CD4-positive, alpha-beta T cell treated with Interleukin-4 for 1 hour (primary cell): ENCODE data around the gene RAP1GAP2.
"Not testable (repeated sequence)": the region's sequence is repeated elsewhere in the genome, so short reads cannot be mapped to it uniquely, and the experiment has no call there.

Source experiments
- DNase-seq, 2 donors: peaks; one replicate each; pipeline ENCODE4 v3.0.0-alpha.2; 2020 to 2022

RAP1GAP2 gene

GRCh38 chr17:2815781-2816185 is 19.5 kb downstream of the RAP1GAP2 start:
- no peak for DNase-seq

- DNase-seq: no peak
Measured at GRCh38 chr17:2816688-2817087, 20.4 kb downstream of the RAP1GAP2 start.

- DNase-seq: not testable (repeated sequence)
Measured at GRCh38 chr17:2819294-2819693, 23.1 kb downstream of the RAP1GAP2 start.

- DNase-seq: no peak
Measured at GRCh38 chr17:2819921-2820501, 23.8 kb downstream of the RAP1GAP2 start.

- no peak for DNase-seq
Measured at GRCh38 chr17:2821868-2822267, 25.6 kb downstream of the RAP1GAP2 start.

GRCh38 chr17:2822358-2822757 is 26.1 kb downstream of the RAP1GAP2 start:
- DNase-seq: no peak

- no peak for DNase-seq
Measured at GRCh38 chr17:2825253-2825970, 29.2 kb downstream of the RAP1GAP2 start.

- peak; percentile 73 to 75 for DNase-seq
Measured at GRCh38 chr17:2828397-2829038, 32.3 kb downstream of the RAP1GAP2 start.

GRCh38 chr17:2830678-2831077 is 34.4 kb downstream of the RAP1GAP2 start:
- DNase-seq: no peak

GRCh38 chr17:2835780-2836179 is 39.5 kb downstream of the RAP1GAP2 start:
- DNase-seq: no peak

- DNase-seq: peak; percentile 67 to 73
Measured at GRCh38 chr17:2837147-2837561, 40.9 kb downstream of the RAP1GAP2 start.

GRCh38 chr17:2841606-2842005 is 45.4 kb downstream of the RAP1GAP2 start:
- no peak for DNase-seq

GRCh38 chr17:2842464-2842863 is 46.2 kb downstream of the RAP1GAP2 start:
- DNase-seq: no peak

- no peak for DNase-seq
Measured at GRCh38 chr17:2844416-2844815, 48.2 kb downstream of the RAP1GAP2 start.

- no peak for DNase-seq
Measured at GRCh38 chr17:2847381-2848333, 51.4 kb downstream of the RAP1GAP2 start.

- no peak for DNase-seq
Measured at GRCh38 chr17:2849327-2849670, 53.1 kb downstream of the RAP1GAP2 start.

GRCh38 chr17:2850991-2851390 is 54.8 kb downstream of the RAP1GAP2 start:
- no peak for DNase-seq

- DNase-seq: no peak
Measured at GRCh38 chr17:2851615-2852014, 55.4 kb downstream of the RAP1GAP2 start.

GRCh38 chr17:2852221-2852620 is 56.0 kb downstream of the RAP1GAP2 start:
- no peak for DNase-seq

- no peak for DNase-seq
Measured at GRCh38 chr17:2852729-2853282, 56.6 kb downstream of the RAP1GAP2 start.

GRCh38 chr17:2853283-2854142 is 57.3 kb downstream of the RAP1GAP2 start:
- DNase-seq: peak in 1 of 2 donors; percentile 41
